Measurements from ENCODE around the gene TMEM212.

The TMEM212 gene

DNA sequence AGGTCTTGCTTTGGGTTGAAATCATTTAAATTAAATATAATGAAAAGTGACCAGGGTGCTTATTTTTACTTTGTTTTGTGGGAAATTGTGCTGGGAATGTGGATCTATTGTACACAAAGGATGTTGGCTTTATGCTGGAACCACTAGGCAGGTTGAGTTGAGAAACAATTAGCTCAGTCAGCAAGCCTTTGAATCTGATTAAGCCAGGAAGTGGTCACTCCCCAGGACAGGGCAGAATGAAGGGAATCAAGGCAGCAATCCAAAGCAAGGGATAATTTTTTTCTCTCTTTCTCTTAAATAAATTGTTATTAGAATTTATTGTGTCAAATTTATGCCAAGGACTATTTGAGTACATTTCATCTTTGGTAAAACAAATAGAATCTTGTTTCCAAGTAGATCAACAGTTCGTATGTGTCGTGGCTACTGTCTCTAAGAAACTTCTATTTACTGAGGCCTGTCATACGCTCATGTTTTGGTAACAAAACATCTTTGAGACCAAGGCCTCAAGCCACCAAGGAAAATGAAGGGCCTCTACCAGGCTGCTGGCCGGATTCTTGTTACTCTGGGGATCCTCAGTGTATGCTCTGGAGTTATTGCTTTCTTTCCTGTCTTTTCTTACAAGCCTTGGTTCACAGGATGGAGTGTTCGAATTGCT, at the start of gene TMEM212:
Gene TMEM212, plus strand, starts transcription at position 486 of the 655 bp plus-strand sequence. Its CDS starts 35 bp downstream, at position 521.
- no peak for DNase-seq (ENCODE audit: low read depth)

DNA sequence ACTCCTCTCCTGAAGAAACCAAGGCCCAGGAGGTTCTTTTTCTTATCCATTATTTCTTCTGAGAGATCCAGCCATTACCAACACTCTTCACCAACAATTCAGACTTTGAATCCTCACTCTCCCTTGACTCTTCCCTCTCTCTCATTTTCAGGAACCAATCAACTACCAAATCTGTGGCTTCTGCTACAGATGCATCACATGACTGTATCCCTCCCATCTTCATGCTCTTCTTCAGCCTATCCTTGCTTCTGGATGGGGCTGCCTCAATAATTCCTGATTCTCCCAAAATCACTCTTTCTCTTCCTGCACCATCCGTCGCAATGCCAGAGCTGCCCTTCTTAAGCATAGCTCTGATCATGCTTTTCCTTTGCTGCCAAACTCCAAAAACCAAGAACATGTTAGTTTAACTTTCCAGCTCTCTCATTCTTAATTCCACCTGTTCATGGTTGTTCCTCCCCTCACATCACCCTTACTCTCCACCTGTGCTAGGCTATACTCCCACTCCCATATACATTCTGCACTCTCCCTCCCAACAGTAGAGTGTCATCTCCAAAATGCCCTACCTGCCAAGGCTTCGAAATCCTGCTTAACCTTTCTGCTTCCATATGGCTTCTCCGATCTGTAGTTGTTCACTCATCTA, 46.4 kb upstream of the TMEM212 start:
- DNase-seq (ENCODE audit: low read depth): no peak

GRCh38 chr3:171797265-171797679, 45.9 kb upstream of the TMEM212 start:
- no peak for DNase-seq (ENCODE audit: low read depth)

DNA sequence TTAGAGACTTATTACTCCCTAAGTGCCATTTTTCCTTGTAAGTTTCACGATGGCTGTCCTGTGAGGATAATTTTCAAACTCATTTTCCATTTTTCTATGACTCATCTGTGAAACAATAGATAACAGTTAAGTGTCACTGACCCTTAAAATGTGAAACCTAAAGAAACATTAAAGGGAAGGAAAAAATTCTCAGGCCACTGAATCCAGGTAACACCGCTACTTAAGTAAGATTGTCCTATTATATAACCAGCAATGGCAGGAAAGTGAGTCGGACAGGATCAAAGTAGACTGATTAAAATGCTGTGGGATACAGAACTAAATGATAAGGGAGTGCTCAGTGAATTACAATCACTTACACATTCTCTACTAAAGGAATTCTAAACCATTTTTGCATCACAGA, 45.3 kb upstream of the TMEM212 start:
- DNase-seq (ENCODE audit: low read depth): no peak

DNA sequence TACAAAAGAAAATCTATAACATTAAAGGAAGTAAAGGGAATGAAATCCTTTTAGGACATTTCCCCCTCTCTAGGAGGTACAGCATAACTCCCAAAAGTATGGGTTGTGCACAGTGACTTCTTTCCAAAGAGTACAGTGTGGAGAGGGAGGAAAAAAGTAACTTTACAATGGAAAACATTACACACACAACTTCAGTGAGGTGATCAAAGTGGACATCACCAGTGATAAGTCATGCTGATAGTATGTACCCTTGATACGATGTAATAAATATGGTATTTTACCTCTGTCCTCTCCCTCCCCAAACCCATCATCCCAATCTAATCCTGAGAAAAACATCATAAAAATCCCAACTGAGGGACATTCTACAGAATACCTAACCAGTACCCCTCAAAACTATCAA, 43.6 kb upstream of the TMEM212 start:
- DNase-seq (ENCODE audit: low read depth): no peak

DNA sequence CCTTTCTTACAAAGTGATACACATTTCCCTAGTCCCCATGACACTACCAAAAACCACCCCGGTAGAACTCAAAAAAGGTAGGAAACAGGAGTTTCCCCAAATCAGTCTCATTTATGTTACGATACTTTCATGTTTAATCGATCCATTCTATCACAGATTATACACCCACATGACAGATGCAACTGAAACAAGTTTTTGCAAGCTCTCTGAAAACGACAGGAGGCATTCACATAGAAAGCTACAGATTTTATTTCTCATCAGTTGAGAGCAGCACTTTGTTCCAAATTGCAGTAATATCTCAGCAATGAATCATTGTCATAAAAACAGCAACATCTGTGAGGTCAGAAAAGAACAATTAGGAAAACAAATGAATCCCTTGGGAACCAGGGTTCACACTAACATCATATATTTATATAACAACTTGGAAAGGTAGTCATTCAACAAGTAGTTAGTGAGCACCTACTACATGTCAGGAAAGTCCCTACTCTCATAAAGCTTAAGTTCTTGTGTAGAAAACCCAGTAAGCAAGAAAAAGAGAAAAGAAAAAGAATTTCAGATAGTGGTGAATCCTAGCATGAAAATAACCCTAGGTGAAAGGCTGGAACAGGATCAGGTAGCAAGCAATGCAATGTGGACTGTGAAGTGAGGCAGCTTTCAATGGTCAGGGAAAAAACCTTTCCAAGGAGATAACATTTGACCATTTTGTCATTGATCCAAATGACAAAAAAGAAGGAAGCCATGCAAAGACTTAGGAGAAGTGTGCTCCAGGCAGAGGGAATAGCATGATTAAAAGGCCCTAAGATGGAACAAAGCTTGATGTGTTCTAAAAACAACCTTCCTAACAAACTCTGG, 41.2 kb upstream of the TMEM212 start:
- no peak for DNase-seq (ENCODE audit: low read depth)

GRCh38 chr3:171802590-171802956, 40.6 kb upstream of the TMEM212 start:
- DNase-seq (ENCODE audit: low read depth): no peak

- DNase-seq (ENCODE audit: low read depth): no peak
Observed at GRCh38 chr3:171803044-171803443, 40.1 kb upstream of the TMEM212 start.

DNA sequence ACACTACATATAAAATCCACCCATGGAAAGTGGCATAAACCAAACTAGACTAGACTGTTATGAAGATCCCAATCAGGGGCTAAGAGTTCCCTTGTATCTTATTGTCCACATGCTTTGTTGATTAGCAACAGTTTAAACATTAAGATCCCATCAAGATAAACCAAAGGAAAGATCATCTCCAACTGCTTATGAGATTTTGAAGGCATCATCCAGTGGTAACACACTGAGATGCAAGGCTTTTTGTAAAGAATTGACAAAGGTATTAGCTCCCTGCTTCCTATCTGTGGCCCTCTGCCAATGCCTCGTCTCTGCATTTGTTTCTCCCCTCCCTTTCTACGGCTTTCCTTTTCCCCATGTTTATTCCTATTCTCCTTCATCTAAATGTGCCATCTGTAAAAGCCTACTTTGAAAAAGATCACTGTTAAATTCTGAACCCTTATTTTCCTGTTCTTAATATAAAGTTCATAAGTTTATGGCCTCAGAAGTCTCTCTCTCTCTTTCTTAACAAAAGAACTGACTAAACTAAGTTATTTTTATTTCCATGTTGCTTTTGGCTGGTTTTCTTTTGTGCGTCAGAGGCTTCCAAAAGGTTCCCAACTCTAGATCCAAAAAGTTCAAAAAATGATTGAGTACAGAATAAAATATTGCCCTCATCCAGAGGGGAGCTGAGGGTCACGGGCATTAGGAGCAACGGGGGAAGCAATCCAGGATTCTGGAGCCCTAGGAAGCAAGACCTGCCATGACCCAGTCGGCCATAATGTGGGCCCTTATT, 38.3 kb upstream of the TMEM212 start:
- DNase-seq (ENCODE audit: low read depth): no peak

DNA sequence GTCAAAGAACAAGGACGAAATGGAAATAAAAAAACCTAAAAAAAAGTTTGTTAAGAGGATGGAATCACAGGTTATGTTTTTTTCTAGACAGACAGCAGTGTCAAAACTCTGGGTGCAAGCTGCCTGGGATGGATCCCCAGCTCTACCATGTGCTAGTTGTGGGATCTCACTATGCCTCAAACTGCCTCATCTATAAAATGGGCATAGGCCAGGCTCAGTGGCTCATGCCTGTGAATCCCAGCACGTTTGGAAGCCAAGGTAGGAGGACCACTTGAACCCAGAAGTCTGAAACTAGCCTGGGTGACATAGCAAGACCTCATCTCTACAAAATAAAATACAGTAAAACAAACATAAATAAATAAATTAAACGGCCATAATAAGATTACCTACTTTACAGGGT, 37.5 kb upstream of the TMEM212 start:
- no peak for DNase-seq (ENCODE audit: low read depth)

DNA sequence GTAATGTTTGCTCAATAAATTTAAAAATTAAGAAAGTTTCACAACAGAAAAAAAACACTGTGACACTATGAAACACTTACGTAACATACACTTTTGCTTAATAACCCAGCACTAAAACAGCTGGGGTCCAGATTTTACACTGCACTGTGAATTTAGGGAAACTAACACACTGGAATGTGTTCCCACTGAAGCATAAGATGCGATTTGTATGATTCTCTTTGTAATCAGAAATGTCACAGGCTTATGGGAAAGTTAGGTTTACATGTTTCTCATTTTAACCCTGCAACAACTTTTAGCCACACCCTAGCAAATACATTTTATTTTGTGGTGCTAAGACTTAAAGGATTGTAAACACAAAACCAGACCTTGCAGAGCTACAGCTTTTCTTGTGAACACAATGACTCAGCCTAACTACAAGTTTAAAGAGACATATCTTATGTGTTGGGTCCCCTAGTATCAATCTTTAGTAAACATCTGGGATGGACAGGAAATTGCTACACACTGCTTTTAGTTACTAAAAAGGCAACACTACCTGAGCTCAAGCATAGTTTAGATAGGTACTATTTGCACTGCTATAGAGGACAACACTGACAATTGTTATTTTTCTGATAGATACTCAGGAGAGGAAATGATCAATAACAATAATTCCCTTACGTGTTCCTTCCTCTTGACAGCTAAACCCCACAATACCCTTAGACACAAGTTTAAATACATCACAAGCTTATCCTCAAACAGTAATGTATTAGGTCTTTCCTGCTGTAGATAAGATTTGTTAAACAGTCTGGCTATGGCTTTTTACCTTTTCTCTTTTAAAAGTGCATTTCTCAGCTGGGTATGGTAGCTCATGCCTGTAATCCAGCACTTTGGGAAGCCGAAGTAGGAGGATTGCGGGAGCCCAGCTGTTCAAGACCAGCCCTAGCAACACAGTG, 36.7 kb upstream of the TMEM212 start:
- no peak for DNase-seq (ENCODE audit: low read depth)

DNA sequence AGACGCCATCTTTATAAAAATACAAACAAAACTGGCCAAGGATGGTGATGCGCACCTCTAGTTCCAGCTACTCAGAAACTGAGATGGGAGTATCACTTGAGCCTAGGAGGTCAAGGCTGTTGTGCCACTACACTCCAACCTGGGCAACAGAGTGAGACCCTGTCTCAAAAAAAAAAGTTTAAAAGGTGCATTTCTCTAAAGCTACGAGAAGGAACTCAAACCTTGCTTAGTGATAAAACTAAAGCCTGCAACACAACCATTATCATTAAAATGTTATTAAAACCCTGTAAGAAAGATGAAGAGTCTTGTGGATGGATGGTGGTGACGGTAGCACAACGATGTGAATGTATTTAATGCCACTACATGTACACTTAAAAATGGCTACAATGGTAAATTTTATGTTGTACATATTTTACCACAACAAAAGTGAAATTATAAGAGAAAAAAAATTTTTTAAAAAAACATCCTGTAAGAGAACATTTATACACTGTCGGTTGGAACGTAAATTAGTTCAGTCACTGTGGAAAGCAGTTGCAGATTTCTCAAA, 35.9 kb upstream of the TMEM212 start:
- DNase-seq (ENCODE audit: low read depth): no peak

DNA sequence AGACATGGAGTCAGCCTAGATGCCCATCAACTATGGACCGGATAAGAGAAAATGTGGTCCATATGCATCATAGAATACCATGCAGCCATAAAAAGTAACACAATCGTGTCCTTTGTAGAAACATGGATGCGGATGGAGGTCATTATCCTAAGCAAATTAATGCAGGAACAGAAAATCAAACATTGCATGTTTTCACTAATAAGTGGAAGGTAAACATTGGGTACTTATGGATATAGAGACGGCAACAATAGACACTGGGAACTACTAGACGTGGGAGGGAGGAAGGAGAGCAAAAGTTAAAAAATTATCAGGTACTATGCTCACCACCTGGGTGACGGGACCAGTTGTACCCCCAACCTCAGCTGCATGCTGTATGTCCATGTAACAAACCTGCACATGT, 35.3 kb upstream of the TMEM212 start:
- no peak for DNase-seq (ENCODE audit: low read depth)

DNA sequence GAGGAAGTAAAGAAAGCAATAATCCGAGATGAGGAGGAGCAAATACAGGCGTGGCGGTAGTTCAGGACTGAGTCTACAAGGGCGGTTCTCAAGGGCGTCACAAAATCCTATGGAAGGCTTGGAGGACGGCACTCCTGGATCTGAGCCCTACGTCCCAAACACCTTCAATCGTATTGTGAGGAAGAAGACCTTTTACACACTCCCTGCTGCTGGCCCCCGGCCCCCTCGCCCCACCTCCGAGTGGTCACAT, 33.6 kb upstream of the TMEM212 start:
- no peak for DNase-seq (ENCODE audit: low read depth)

GRCh38 chr3:171809861-171810628, 33.1 kb upstream of the TMEM212 start, which contains the start of gene PLD1:
Gene PLD1 (minus strand): TSS chr3:171810483. CDS start chr3:171738051, 72,432 bp downstream.
- peak; percentile 23 for DNase-seq (ENCODE audit: low read depth)

DNA sequence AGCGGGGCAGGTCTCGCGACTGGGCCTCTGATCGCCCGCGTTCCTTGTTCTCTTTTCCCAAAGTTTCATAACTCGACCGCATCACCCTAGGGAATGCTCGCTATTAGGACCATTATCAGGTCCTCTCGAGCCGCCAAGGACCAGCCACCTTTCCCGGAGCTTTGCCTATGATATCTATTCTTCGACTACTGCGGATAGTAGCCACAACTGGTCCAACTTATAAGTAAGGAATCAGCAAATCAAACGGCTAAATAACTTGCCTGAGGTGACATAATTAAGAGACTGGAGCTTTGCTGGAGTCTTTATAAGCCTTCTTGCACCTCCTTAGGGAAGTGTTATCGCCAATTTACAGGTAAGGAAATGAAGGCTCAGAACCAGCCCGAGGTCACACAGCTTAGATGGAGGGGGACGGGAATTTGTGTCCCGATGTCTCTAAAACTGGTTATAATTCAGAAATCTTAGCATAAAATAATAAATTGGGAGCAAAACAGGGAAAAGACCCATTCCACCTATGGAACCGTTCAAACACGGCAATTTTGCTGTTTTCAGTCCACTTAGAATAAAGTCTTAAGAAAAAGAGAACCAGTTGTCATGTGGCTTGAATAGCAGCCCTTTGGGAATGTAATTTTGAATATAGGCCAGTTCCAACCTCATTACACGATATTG, 32.4 kb upstream of the TMEM212 start:
- DNase-seq (ENCODE audit: low read depth): no peak

- no peak for DNase-seq (ENCODE audit: low read depth)
Observed at GRCh38 chr3:171811295-171811912, 31.7 kb upstream of the TMEM212 start.

DNA sequence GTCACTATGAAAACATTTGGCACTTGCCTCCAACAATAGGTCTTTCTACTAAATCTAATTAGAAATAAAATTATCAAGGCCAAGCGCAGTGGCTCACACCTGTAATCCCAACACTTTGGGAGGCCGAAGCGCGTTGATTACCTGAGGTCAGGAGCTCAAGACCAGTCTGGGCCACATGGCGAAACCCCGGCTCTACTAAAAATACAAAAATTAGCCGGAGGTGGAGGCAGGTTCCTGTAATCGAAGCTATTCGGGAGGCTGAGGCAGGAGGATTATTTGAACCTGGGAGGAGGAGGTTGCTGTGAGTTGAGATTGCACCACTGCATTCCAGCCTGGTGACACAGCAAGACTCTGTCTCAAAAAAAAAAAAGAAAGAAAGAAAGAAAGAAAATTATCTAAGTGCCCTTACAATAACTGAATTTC, 31.2 kb upstream of the TMEM212 start:
- no peak for DNase-seq (ENCODE audit: low read depth)

GRCh38 chr3:171812811-171813210, 30.3 kb upstream of the TMEM212 start:
- no peak for DNase-seq (ENCODE audit: low read depth)
